Osteoblast (primary cell): ENCODE results near the gene FBXO24. TPM values are rescaled to one million over a fixed set of nuclear protein-coding genes. Genes with fewer than 3 reads are reported as not detected.
"Not testable (repeated sequence)": the region's sequence is repeated elsewhere in the genome, so short reads cannot be mapped to it uniquely, and the experiment has no call there.

Source experiments
- DNase-seq: peaks from one replicate; pipeline ENCODE4 v3.0.0; 2011; ENCODE audit warnings: low spot score, mixed read lengths; ENCODE audit not compliant: insufficient read length; ENCODE audit errors: missing footprints
- H2AFZ ChIP-seq: 2 replicates; pipeline ENCODE4 v1.6.0; 2011; ENCODE audit warnings: mild to moderate bottlenecking, low read length
- H3K27ac ChIP-seq: 2 replicates; pipeline ENCODE4 v1.5.1; 2011; ENCODE audit warnings: mild to moderate bottlenecking, low read depth, low read length, moderate library complexity
- H3K27me3 ChIP-seq: 2 replicates; pipeline ENCODE4 v1.6.0; 2012; ENCODE audit warnings: mild to moderate bottlenecking, control low read depth, inconsistent platforms, low read length, moderate library complexity; ENCODE audit not compliant: insufficient read depth
- H3K36me3 ChIP-seq: 2 replicates; pipeline ENCODE4 v1.5.1; 2011; ENCODE audit warnings: mild to moderate bottlenecking, low read length, control low read depth, moderate library complexity; ENCODE audit not compliant: insufficient read depth
- H3K4me1 ChIP-seq: 2 replicates; pipeline ENCODE4 v1.5.1; 2011; ENCODE audit warnings: mild to moderate bottlenecking, low read length, control low read depth, moderate library complexity; ENCODE audit not compliant: insufficient read depth
- H3K4me2 ChIP-seq: 2 replicates; pipeline ENCODE4 v1.6.0; 2011; ENCODE audit warnings: mild to moderate bottlenecking, low read length; ENCODE audit not compliant: insufficient read depth
- H3K4me3 ChIP-seq: fragments of 200-600 bp; sonication (generic); 3 replicates; pipeline ENCODE4 v1.5.1; 2012; ENCODE audit warnings: mild to moderate bottlenecking, low read length, inconsistent platforms; ENCODE audit not compliant: insufficient read depth
- H3K79me2 ChIP-seq: 2 replicates; pipeline ENCODE4 v1.6.0; 2012; ENCODE audit warnings: mild to moderate bottlenecking, low read length, control low read depth, inconsistent platforms; ENCODE audit not compliant: insufficient read depth
- H3K9me3 ChIP-seq: 2 replicates; pipeline ENCODE4 v1.5.1; 2011; ENCODE audit warnings: low read depth, low read length, control low read depth
- H4K20me1 ChIP-seq: 2 replicates; pipeline ENCODE4 v1.6.0; 2012; ENCODE audit warnings: mild to moderate bottlenecking, low read length, control low read depth; ENCODE audit not compliant: insufficient read depth
- CTCF ChIP-seq: IDR thresholded peaks from 2 replicates; pipeline ENCODE4 v1.5.1; 2011; ENCODE audit warnings: mild to moderate bottlenecking, low read depth, low read length, moderate library complexity; ENCODE audit errors: extremely low read depth
- total RNA-seq: library from RNA; depleted of rRNA; stranded (reverse); fragments of >200 nt; gene quantifications from 2 replicates; pipeline ENCODE4 v1.2.3, GENCODE V29; 2012

Gene FBXO24
- total RNA-seq, 1 donor: 0.36 TPM

GRCh38 chr7:100539436-100540006 is 46.6 kb upstream of the FBXO24 start:
- Histone ChIP-seq H3K4me1 (peaks cover 26% of the 10 kb centered on the region), H3K4me2 (peak overlapping the region; percentile 89), H3K79me2 (peaks cover 37% of the 10 kb centered on the region), H4K20me1 (no peaks in the 10 kb centered on the region), H3K27me3 (no peaks in the 10 kb centered on the region), H3K9me3 (no peaks in the 10 kb centered on the region), H3K36me3 (no peaks in the 10 kb centered on the region), H3K27ac (no peak overlapping the region), H2AFZ (peak overlapping the region; percentile 81), H3K4me3 (peak overlapping the region; percentile 88)
- peak; percentile 78 for DNase-seq
- TF ChIP-seq CTCF: no peak

GRCh38 chr7:100540073-100540723 is 45.9 kb upstream of the FBXO24 start:
- Histone ChIP-seq H3K4me2 (peak overlapping the region; percentile 89), H2AFZ (no peak overlapping the region), H3K4me1 (peaks cover 32% of the 10 kb centered on the region), H3K9me3 (no peaks in the 10 kb centered on the region), H3K27ac (no peak overlapping the region), H3K79me2 (peaks cover 37% of the 10 kb centered on the region), H3K36me3 (no peaks in the 10 kb centered on the region), H3K4me3 (peak overlapping the region; percentile 88), H3K27me3 (no peaks in the 10 kb centered on the region), H4K20me1 (no peaks in the 10 kb centered on the region)
- no peak for DNase-seq
- TF ChIP-seq CTCF: no peak

- H3K36me3 ChIP-seq, H3K27ac ChIP-seq, H3K27me3 ChIP-seq, H2AFZ ChIP-seq, H3K4me2 ChIP-seq, H3K4me3 ChIP-seq, H4K20me1 ChIP-seq, DNase-seq, H3K9me3 ChIP-seq: not testable (repeated sequence)
- Histone ChIP-seq H3K4me1 (peaks cover 43% of the 10 kb centered on the region), H3K79me2 (peaks cover 37% of the 10 kb centered on the region)
These were observed 44.8 kb upstream of the FBXO24 start for GRCh38 chr7:100541309-100541708.

- H3K4me1 ChIP-seq: peaks cover 59% of the 10 kb centered on the region
- no peaks in the 10 kb centered on the region for H4K20me1 ChIP-seq
- H3K4me2 ChIP-seq: no peak overlapping the region
- H2AFZ ChIP-seq: no peak overlapping the region
- no peaks in the 10 kb centered on the region for H3K36me3 ChIP-seq
- no peak for TF ChIP-seq CTCF
- peak; percentile 39 for DNase-seq
- no peak overlapping the region for H3K27ac ChIP-seq
- peaks cover 47% of the 10 kb centered on the region for H3K79me2 ChIP-seq
- no peaks in the 10 kb centered on the region for H3K27me3 ChIP-seq
- H3K4me3 ChIP-seq: no peak overlapping the region
- no peaks in the 10 kb centered on the region for H3K9me3 ChIP-seq
These were observed 42.5 kb upstream of the FBXO24 start for GRCh38 chr7:100543586-100543985.
